Fibroblast of lung (primary cell): ENCODE measurements around the gene SLPI. TPM values are rescaled to one million over a fixed set of nuclear protein-coding genes. Genes with fewer than 3 reads are reported as not detected.

Experiments used
- DNase-seq, 2 donors: peaks; one replicate each; pipeline versions ENCODE4 v3.0.0 to v3.0.0-alpha.2; 2010; ENCODE audit warnings: low read depth in 2 of 2
- H2AFZ ChIP-seq: 2 replicates; pipeline ENCODE4 v1.5.1; 2012; ENCODE audit warnings: low read length, control low read depth, inconsistent platforms
- H3K27ac ChIP-seq: 2 replicates; pipeline ENCODE4 v1.5.1; 2011; ENCODE audit warnings: low read length, control low read depth; ENCODE audit not compliant: insufficient read depth
- H3K27me3 ChIP-seq: 2 replicates; pipeline ENCODE4 v1.5.1; 2011; ENCODE audit warnings: mild to moderate bottlenecking, low read length; ENCODE audit not compliant: control insufficient read depth, insufficient read depth
- H3K36me3 ChIP-seq: 2 replicates; pipeline ENCODE4 v1.5.1; 2011; ENCODE audit warnings: low read length; ENCODE audit not compliant: control insufficient read depth, insufficient read depth
- H3K4me1 ChIP-seq: 2 replicates; pipeline ENCODE4 v1.5.1; 2011; ENCODE audit warnings: low read length; ENCODE audit not compliant: control insufficient read depth, insufficient read depth; ENCODE audit errors: extremely low read depth
- H3K4me2 ChIP-seq: 2 replicates; pipeline ENCODE4 v1.5.1; 2011; ENCODE audit warnings: low read length, control low read depth; ENCODE audit not compliant: insufficient read depth; ENCODE audit errors: extremely low read depth
- H3K4me3 ChIP-seq, 4 experiments: fragments of 200-600 bp in 1 of 4; sonication (generic) in 1 of 4; replicated peaks in 1 of 4; 2 replicates each; pipeline ENCODE4 v1.5.1; 2011 to 2016; ENCODE audit warnings: low read length in 4 of 4, low read depth in 3 of 4, mild to moderate bottlenecking in 3 of 4, control low read depth in 2 of 4, inconsistent platforms in 1 of 4, mixed read lengths in 1 of 4; ENCODE audit not compliant: insufficient read depth in 1 of 4; ENCODE audit errors: control extremely low read depth in 1 of 4
- H3K79me2 ChIP-seq: 2 replicates; pipeline ENCODE4 v1.5.1; 2012; ENCODE audit warnings: mild to moderate bottlenecking, low read length, inconsistent platforms; ENCODE audit not compliant: control insufficient read depth, insufficient read depth
- H3K9ac ChIP-seq: 2 replicates; pipeline ENCODE4 v1.5.1; 2011; ENCODE audit warnings: mild to moderate bottlenecking, low read length, control low read depth; ENCODE audit not compliant: insufficient read depth
- H3K9me3 ChIP-seq: 2 replicates; pipeline ENCODE4 v1.5.1; 2012; ENCODE audit warnings: low read depth, low read length; ENCODE audit not compliant: control insufficient read depth, insufficient read depth
- H4K20me1 ChIP-seq: 2 replicates; pipeline ENCODE4 v1.5.1; 2011; ENCODE audit warnings: low read length; ENCODE audit not compliant: control insufficient read depth, insufficient read depth; ENCODE audit errors: extremely low read depth
- CTCF ChIP-seq, 2 donors: IDR thresholded peaks in 1 of 2; conservative IDR thresholded peaks in 1 of 2; 1 replicate in 1 of 2; 2 replicates in 1 of 2; pipeline ENCODE4 v1.5.1; 2011 to 2012; ENCODE audit warnings: low read length in 2 of 2, control low read depth in 1 of 2, inconsistent platforms in 1 of 2, low read depth in 1 of 2, mild to moderate bottlenecking in 1 of 2
- EZH2 ChIP-seq: IDR thresholded peaks from 2 replicates; pipeline ENCODE4 v1.5.1; 2012; ENCODE audit warnings: low read length, control low read depth, mild to moderate bottlenecking; ENCODE audit errors: missing control alignments
- polyA plus RNA-seq, 2 donors: library from polyadenylated mRNA; depleted of rRNA in 1 of 2; stranded (reverse) in 1 of 2; unstranded in 1 of 2; fragments of >200 nt; gene quantifications; 2 replicates each; pipeline ENCODE4 v1.2.1, GENCODE V29; 2011 to 2012; ENCODE audit warnings: missing spikeins in 1 of 2
- total RNA-seq: library from RNA; depleted of rRNA; stranded (reverse); fragments of >200 nt; gene quantifications from 2 replicates; pipeline ENCODE4 v1.2.1, GENCODE V29; 2014

Gene SLPI
- total and polyA plus RNA-seq, 2 donors (not counting 1 experiment from before 2014, with no cell fraction given): 0.17 to 3.7 TPM

GRCh38 chr20:45269056-45269455 is 14.7 kb upstream of the SLPI start:
- H4K20me1 ChIP-seq: no peaks in the 10 kb centered on the region
- H3K4me3 ChIP-seq: no peak overlapping the region
- no peaks in the 10 kb centered on the region for H3K36me3 ChIP-seq
- H3K27ac ChIP-seq: no peak overlapping the region
- no peak overlapping the region for H3K4me2 ChIP-seq
- TF ChIP-seq CTCF (conservative IDR thresholded peaks at IDR 0.05 in 1 of 2, IDR thresholded peaks at IDR 0.05 in 1 of 2; ENCODE audit: low read depth in 1 of 2, low read length in 2 of 2): no peak
- TF ChIP-seq EZH2: no peak
- no peak overlapping the region for H2AFZ ChIP-seq
- no peak overlapping the region for H3K9ac ChIP-seq
- H3K27me3 ChIP-seq: peaks cover 10% of the 10 kb centered on the region
- H3K79me2 ChIP-seq: no peaks in the 10 kb centered on the region
- no peaks in the 10 kb centered on the region for H3K9me3 ChIP-seq
- no peak for DNase-seq
- no peaks in the 10 kb centered on the region for H3K4me1 ChIP-seq

GRCh38 chr20:45268531-45268930 is 14.2 kb upstream of the SLPI start:
- DNase-seq: no peak
- Histone ChIP-seq H3K4me1 (no peaks in the 10 kb centered on the region), H3K4me2 (no peak overlapping the region), H3K27ac (no peak overlapping the region), H4K20me1 (no peaks in the 10 kb centered on the region), H3K27me3 (peaks cover 6% of the 10 kb centered on the region), H3K9ac (no peak overlapping the region), H3K9me3 (no peaks in the 10 kb centered on the region), H3K79me2 (no peaks in the 10 kb centered on the region), H3K36me3 (no peaks in the 10 kb centered on the region), H3K4me3 (no peak overlapping the region), H2AFZ (no peak overlapping the region)
- TF ChIP-seq CTCF (conservative IDR thresholded peaks at IDR 0.05 in 1 of 2, IDR thresholded peaks at IDR 0.05 in 1 of 2; ENCODE audit: low read depth in 1 of 2, low read length in 2 of 2) (no peak), EZH2 (no peak)

GRCh38 chr20:45266977-45267376 is 12.6 kb upstream of the SLPI start:
- no peaks in the 10 kb centered on the region for H4K20me1 ChIP-seq
- no peak for DNase-seq
- no peak overlapping the region for H3K9ac ChIP-seq
- no peak overlapping the region for H3K27ac ChIP-seq
- no peak overlapping the region for H3K4me2 ChIP-seq
- H3K27me3 ChIP-seq: peaks cover 6% of the 10 kb centered on the region
- no peaks in the 10 kb centered on the region for H3K79me2 ChIP-seq
- H2AFZ ChIP-seq: no peak overlapping the region
- no peak overlapping the region for H3K4me3 ChIP-seq
- TF ChIP-seq EZH2 (no peak), CTCF (conservative IDR thresholded peaks at IDR 0.05 in 1 of 2, IDR thresholded peaks at IDR 0.05 in 1 of 2; ENCODE audit: low read depth in 1 of 2, low read length in 2 of 2) (no peak)
- no peaks in the 10 kb centered on the region for H3K9me3 ChIP-seq
- no peaks in the 10 kb centered on the region for H3K4me1 ChIP-seq
- H3K36me3 ChIP-seq: no peaks in the 10 kb centered on the region
